HG02642 (cell line): Measurements from ENCODE around the gene DCHS1.

Experiments
- ATAC-seq: cut with Tn5 transposase; IDR thresholded peaks from one replicate; pipeline ENCODE4 v1.9.1; 2021; ENCODE audit warnings: mild to moderate bottlenecking; ENCODE audit not compliant: unreplicated experiment, poor library complexity

DCHS1 gene

DNA sequence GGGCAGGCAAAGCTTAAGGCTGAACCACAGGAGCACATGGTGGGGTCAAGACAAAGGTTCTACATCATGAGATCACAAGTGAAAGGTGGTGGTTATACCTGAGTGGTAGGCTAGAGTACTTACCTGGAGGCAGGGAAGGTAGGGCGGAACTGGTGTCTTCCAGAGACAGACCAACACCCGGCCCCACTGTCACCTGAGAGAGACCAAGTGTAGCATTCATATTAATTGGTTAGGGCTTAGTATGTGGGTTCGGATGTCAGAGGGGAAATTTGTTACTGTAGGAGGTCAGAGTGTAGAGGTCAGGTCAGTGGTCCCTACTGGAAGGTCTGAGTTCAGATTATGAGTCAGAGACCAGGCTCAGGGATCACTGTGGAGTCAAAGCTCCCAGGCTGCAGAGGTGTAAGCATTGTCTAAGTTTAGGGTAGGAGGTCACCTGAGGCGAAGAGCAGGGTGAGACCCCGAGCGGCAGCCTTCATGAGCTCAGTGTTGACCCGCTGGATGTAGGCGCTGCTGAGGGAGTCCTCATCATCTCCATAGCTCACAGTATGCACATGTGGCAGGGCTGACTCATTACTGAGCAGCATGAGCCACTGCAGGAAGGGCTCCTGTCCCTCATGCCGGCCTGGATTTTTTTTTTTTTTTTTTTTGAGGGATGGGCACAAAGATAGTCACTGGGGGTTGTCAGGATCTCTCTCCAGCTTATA lies 39.6 kb downstream of the DCHS1 start:
- no peak for ATAC-seq

- ATAC-seq = no peak
These were observed 40.6 kb downstream of the DCHS1 start for GRCh38 chr11:6615046-6615445.

GRCh38 chr11:6614446-6614845 lies 41.2 kb downstream of the DCHS1 start:
- no peak for ATAC-seq

DNA sequence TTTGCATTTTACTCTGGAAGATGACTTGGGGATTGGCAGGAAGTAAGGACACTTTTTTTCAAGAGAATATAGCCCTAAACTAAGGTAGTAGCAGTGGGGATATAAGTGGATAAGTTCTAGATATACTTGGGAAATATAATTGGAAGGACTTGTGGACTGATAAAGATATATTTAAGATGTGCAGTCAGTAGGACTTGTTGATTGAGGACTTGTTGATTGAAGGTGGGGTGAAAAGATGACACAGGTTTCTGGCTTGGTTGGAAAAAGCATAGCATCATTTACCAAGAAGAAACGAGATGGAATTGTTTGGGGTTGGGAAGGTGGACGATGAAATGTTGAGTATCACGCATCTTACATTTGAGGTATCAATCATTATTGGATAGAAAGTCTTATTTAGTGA lies 42.1 kb downstream of the DCHS1 start:
- no peak for ATAC-seq

DNA sequence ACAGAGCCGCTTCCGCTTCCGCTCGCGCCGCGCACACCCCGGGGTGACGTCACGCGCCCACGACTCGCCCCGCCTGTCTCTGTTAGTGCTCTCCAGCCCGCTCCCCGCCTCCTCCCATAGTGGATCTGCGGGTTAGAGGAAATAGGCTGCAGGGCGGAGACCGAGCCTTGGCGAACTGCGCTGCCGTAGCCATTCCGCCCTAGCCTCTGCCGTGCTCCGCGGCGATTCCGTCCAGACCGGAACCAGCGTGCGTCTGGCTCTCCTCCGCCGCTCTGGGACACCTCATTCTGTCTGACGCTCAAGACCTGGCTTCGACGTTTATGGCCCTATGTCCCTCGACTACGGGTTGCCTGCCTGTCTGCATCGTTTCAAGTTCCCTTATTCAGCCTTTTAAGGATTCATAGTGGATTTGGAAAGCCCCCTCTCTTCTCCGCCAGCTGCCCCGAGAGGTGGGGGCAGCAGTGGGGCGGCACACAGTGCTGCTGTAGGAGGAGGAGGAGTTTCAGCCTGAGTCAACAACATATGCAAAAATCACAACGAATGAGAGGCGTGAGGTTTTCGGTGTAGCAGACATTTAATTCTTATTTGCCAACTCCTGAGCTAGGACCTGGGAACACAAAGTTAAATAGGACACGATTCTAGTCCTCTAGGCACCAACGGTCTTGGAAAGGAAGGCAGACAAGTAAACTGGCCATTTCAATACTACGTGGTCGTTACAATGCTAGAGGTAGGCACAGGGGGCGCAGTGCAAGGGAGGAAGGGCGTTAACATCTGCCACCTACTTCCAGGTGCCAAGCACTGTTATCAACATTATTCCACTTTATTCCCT lies 43.2 kb downstream of the DCHS1 start, which contains the start of gene TAF10:
TAF10 (minus strand) TSS at position 4 of the 829 bp plus-strand sequence. CDS start 27 bp downstream, outside the sequence.
- peak; percentile 92 for ATAC-seq

GRCh38 chr11:6611963-6612212 lies 43.7 kb downstream of the DCHS1 start:
- no peak for ATAC-seq

GRCh38 chr11:6611092-6611962 lies 44.3 kb downstream of the DCHS1 start:
- ATAC-seq = peak; percentile 20

GRCh38 chr11:6610591-6610990 lies 45.0 kb downstream of the DCHS1 start:
- no peak for ATAC-seq

GRCh38 chr11:6609502-6610015 lies 46.0 kb downstream of the DCHS1 start:
- ATAC-seq = no peak

DNA sequence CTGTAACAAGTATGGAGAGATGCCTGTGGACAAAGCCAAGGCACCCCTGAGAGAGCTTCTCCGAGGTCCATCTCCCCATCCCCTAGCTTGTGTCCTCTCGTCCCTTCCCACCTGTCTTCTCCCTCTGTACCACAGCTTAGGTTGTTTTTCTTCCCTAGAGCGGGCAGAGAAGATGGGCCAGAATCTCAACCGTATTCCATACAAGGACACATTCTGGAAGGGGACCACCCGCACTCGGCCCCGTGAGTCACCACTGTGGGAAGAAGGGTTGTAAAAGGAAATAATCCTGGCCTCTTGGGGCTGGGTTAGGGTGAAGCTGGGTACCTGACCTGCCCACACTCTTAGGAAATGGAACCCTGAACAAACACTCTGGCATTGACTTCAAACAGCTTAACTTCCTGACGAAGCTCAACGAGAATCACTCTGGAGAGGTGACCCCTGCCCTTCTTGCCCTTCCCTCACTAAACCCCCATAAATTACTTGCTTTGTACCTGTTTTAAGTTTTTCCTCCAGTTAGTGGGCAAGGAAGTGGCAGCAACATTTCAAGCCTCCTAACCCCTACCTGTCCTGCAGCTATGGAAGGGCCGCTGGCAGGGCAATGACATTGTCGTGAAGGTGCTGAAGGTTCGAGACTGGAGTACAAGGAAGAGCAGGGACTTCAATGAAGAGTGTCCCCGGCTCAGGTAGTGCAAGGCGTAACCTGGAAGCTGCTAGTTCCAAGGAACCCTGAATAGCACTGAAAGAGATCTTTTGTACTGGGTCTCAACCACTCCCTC lies 46.7 kb downstream of the DCHS1 start:
- ATAC-seq = no peak

- no peak for ATAC-seq
These were observed 47.6 kb downstream of the DCHS1 start for GRCh38 chr11:6608011-6608410.

DNA sequence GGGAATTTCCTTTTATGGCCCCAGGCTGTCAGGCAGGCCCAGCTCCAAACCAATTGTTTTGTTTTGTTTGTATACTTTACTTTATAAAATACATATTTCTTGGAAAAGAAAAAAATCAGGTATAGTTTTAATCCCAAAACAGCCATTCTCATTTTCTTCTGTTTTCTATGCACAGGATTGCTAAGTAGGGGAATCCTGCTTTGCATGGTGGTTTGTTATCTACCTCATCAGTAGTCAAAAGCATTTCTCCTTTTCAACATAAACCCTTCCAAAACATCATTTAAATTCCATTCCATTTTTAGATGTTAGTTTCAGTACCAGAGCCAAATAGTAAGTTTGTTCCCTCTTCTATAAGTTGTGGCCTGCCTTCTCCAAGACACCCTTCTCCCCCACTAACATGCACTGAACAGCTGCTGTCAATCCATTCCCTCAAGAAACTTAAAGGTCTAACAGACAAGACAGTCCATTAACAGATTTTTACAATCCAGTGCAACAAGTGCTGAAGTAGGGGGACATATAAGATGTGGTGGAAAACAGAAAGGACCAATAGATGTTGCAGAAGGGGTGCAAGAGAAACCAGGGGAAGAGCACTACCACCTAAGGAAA lies 48.3 kb downstream of the DCHS1 start:
- ATAC-seq = no peak

GRCh38 chr11:6606471-6607189 lies 49.0 kb downstream of the DCHS1 start:
- peak; percentile 34 for ATAC-seq

DNA sequence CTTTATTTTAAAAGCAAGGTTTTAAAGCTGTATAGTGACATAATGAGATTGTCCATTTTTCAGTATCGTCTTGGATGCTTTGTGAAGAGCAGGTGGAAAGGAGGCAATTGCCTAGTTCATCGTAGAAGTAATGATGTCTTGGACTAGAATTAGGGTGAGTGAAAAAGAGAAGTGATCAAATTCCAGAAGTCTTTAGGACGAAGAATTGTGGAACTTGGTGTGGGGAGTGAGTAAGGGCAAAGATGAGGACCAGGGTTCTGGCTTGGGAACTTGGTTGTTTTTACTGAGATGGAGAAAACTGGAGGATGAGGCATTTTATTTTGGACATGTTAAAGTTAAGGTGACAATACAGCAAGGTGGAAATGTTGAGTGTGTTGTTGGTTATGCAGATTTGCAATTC lies 50.8 kb downstream of the DCHS1 start:
- no peak for ATAC-seq

GRCh38 chr11:6604081-6604626 lies 51.5 kb downstream of the DCHS1 start:
- peak; percentile 42 for ATAC-seq

GRCh38 chr11:6603287-6604080 lies 52.1 kb downstream of the DCHS1 start, which contains the start of the genes ILK and RRP8:
Gene ILK (plus strand): TSS chr11:6603774. CDS start chr11:6604272, 498 bp downstream.
Gene RRP8 (minus strand): TSS chr11:6603616. CDS start chr11:6603502, 114 bp downstream.
- peak; percentile 84 for ATAC-seq

- no peak for ATAC-seq
These were observed 53.3 kb downstream of the DCHS1 start for GRCh38 chr11:6602096-6602940.
